Ureter (tissue), 1 donor: Measurements from ENCODE around the gene DIAPH1. TPM values are rescaled to one million over a fixed set of nuclear protein-coding genes. Genes with fewer than 3 reads are reported as not detected.

Experiments used
- DNase-seq: peaks from one replicate; pipeline ENCODE4 v3.0.0-alpha.2; 2020; ENCODE audit warnings: low spot score
- total RNA-seq: library from RNA; stranded (reverse); gene quantifications from one replicate; pipeline ENCODE4 v1.2.4, GENCODE V29; 2023
- donor health status: DM: yes; HTN: yes; CAD: no.

The DIAPH1 gene
- total RNA-seq, 1 donor from 2014 or later: 86.5 TPM

DNA sequence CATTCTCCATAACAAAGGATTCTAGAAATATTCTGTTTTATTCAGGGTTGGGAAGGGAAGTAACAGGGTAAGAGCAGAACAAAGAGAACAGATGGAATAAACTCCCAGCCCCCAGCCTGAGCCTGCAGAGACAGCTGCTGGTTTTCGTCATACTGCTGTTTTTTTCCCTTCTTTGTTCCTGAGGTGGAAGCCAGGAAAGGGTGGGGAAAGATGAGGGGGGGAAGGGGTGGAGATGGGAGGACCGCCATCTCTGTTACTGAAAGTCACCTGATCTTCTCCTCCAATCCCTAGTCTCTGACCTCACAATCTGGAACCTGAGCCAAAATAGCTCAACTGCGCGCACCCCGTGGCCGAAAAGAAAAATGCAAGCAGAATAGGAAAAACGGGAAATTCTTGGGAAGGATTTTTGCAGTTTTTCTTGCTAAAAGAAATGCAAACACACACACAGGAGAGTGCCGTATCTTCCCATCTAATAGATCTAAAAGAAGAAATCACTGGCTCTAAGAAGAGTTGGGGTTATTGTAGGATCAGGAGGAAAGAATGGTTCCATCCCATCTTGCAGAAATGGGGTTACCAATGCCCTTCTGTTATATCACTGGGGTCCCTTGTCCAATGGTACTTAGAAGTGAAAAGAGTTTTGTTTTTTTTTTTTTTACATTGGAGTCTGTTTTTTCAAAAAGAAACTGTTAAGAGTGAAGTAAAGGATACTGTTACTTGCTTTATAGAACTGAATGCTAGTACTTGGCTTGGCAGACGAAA lies 57.9 kb downstream of the DIAPH1 start:
- DNase-seq: peak; percentile 91

DNA sequence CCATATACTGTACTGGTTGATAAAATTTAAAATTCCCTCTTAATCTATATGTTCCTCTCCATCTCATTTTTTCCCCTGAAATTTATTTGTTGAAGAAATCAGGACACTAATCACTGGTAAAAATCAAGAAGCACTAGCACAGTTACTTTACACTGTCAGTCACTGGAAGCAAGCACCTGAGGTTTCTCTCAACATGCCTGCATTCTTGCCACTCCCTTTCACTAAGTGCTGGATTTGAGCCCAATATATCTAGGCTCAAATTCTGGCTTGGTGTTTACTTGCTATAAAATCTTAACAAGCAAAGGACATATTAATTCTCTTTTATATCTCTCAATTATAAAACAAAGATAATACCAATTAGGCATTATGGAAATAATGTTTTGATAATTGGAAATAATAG lies 58.6 kb downstream of the DIAPH1 start:
- no peak for DNase-seq

DNA sequence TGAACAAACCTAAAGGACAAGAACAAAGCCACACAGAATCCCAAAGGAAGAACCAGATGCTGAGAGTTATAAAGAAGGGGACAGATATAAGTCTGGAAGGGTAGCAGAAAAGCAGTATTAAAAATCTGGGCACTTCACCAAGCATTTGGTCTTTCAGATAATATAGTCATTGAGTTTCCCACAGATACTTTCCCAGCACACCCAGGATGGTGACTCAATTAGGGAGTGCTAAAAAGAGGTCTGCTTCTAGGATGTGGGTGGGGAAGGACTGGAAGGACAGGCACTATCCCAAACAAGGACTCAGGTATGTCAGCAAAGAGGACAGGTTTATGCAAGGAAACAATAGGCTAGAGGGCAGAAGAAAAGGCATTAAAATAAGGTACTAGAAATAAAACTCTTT lies 59.3 kb downstream of the DIAPH1 start:
- no peak for DNase-seq

DNA sequence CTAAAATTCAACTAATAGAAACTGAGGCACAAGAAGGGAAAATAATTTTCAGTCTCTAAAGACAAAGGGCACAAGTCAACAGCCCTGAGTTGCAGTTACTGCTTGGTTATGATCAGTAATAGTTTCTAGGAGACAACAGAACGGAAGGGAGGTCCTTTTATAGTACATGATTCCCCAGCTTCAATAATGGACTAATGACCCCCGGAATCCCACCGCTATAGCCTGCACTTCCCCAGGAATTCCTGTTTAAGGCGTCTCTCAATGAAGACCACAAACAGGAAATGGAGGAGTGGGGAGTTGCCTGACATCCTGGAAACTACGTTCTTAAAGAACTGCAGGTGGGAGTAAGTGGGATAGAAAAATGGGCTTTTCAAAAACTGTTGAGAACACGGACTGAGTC lies 60.6 kb downstream of the DIAPH1 start:
- no peak for DNase-seq

DNA sequence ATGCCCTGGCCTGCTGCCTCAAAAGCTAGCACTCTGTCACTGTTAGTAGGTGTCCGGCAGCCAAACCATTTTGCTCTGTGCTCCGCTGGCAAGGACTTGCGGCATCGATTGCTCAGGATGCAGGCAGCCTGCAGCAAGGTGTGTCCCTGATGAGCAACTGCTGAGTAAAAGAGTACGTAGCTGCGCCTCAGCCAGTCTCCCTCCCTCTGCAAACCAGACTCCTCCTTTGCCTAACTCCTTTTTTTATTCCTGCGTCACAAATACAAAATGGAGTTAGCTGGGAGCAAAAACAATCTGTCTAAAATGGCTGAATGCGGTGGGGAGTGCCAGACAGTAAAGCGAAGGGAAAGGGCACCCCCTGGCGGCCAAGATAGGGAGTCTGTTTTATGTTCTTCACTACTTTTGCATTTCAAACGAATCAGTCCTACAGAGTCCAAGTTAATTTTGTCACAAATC lies 61.1 kb downstream of the DIAPH1 start:
- peak; percentile 87 for DNase-seq

DNA sequence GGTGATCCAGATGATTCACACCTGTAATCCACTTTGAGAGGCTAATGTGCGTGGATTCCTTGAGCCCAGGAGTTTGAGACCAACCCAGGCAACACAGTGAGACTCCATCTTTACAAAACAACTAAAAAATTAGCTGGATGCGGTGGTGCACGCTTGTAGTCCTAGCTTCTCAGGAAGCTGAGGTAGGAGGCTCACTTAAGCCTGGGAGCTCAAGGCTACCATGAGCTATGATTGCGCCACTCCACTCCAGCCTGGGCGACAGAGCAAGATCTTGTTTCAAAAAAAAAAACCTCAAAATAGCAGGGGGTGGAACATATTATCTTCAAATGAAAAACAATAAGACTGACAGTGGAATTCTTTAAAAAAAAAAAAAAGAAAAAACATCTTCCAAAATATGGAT lies 70.9 kb downstream of the DIAPH1 start:
- DNase-seq: no peak

DNA sequence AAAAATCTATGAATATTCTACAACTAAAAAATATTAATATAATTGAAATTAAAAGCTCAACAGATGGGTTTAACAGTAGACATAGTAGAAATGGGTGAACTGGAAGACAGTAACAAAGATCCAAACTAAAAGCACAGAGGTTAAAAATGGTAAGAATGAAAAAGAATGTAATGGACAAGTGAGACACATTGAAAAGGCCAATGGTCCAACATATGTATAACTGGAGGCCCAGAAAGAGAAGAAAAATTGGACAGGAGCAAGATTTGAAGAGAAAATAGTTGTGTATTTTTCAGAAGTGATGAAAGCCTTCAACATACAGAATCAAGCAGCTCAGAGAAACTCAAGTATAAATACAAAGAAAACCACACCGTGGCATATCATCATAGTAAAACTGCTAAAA lies 71.3 kb downstream of the DIAPH1 start:
- DNase-seq: no peak

DNA sequence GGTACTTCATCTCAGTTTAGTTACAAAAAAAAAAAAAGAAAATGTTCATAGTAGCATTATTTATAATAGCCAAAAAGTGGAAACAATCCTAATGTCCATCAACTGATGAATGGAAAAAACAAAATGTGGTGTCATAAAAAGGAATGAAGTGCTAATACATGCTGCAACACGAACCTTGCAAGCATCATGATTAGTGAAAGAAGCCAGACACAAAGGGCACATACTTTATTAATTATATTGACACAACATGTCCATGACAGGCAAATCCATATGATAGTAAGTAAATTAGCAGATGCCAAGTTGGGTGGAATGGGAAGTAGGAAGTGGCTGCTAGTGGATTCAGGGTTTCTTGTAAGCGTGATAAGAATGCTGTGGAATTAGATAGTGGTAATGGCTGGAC lies 75.7 kb downstream of the DIAPH1 start:
- DNase-seq: no peak

DNA sequence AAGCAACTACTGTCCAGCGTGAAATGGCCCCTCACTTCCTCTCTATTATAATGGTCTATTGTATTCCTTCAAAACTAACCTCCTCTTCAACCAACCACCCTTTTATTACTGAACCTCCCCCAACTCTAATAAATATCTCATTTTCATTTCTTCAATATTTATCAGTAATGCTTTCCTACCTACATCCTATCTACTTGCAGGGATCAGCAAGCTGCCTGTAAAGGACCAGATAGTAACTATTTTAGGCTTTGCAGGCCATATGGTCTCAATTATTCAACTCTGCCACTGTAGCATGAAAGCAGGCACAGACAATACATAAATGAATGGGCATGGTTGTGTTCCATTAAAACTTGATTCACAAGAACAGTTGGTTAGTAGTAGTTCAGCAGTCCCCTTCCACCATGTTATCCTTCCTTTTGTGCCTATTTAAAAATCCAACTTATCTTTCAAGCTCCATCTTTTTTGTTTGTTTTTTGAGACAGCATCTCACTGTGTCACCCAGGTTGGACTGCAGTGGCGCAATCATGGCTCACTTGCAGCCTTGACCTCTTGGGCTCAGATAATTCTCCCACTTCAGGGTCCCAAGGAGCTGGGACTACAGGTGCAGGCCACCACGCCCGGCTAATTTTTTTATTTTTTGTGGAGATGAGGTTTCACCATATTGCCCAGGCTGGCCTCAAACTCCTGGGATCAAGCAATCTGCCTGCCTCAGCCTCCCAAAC lies 84.1 kb downstream of the DIAPH1 start:
- no peak for DNase-seq

DNA sequence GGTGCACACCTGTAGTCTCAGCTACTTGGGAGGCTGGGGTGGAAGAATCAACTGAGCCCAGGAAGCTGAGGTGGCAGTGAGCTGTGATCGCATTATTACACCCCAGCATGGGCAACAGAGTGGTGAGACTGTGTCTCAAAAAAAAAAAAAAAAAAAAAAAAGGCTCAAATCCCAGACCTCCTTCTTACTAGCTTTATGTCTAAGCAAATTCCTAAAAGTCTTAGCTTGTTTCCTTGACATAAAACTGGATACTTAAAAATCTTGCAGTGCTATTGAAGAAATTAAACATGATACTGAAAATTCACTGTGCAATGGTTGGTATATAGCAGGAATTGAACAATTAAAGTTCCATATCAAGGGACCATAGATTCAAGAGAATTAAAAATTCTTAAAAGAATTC lies 84.9 kb downstream of the DIAPH1 start:
- no peak for DNase-seq

DNA sequence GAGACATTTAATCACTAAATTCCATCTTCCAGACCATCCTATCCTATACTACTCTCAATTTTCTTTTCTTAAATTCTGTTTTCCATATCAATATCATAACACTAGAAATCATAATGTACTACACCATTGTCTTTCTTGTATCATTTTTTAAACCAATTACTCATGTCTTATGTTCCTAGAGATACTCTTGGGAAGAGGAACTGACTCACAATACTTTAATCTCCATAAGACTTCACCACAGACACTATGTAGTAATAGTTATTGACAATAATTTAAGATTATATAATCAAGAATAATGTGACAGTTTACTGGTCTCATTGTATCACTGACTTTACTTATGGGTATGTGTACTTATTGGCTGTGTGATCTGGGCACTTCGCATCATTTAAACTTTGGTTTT lies 86.1 kb downstream of the DIAPH1 start:
- DNase-seq: no peak

DNA sequence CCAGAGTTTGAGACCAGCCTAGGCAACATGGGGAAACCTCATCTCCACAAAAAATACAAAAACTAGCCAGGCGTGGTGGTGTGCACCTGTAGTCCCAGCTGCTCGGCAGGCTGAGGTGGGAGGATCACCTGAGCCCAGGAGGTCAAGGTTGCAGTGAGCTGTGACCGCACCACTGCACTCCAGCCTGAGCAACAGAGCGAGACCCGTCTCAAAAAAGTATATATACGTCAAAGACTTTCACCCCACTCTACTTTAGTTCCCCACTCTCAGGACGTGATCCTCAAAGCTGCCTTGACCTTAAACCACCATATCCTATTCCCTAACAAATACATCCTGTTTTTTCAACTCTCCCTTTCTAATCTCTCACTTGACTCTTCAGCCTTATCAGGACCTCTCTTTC lies 88.9 kb downstream of the DIAPH1 start:
- DNase-seq: no peak

DNA sequence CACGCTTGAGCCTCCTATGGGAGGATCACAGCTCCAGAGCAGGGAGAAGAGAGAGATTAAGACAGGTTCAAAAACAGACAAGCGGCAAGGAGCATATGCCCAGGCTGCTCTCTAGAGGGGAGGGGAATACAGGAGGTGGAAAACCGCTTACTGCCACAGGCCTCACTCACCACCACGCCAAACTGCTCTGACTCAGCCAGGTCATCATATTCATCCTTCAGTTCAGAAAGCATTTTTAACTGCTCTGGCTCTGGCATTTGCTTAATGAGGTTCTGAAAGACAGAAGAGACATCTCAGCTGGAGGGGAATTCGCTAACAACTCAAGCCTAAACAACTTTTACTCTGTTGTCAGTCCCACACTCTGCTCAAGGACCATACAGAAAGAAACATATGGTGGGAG lies 89.8 kb downstream of the DIAPH1 start:
- no peak for DNase-seq

DNA sequence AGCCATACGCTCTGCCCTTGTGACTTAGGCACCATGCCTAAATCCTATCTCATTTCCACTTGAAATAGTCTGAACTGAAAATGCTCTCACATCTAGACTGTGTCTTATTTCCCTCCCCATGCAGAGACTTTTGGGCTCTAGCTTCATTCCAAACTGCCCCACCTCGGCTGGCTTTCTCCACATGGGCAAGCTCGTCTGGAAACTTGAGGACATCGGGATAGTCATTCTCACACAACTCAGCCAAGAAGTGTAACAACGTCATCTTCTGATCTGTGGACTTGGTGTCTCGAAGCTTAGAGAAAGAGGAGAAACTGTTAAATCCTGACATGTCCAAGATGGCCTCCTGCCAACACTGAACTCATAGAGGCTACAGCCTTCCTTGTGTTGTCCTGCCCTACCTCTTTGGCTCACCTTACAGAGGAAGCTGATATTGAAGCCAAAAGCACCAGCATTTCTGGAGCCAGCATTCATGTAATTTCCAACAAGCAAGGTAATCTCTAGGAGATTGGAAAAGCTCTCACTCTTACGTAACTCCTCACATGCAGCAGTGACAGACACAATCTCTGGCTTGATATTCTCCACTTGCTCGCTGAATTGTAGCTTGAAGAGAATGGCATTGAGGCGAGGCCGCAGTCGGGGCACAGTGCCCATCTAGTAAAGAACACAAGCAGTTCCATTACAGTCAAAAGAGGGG lies 90.4 kb downstream of the DIAPH1 start:
- DNase-seq: no peak

DNA sequence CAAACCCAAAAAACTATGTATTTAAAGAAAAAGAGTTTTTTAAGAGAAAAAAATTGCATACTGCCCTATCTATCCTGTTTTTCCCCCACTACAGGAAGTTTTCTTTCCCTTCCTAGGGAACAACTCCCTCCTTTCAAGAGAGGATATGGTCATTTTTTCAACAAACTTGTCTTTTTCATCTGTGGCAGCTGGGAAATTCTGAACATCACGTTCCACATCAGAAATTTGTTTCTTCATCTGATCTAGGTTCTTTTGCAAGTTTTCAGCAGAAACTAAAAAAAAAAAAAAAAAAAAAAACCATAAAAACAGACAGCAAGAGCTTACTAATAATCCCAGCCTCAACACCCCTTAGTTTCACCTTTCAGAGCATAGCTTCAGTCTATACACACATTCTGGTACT lies 91.4 kb downstream of the DIAPH1 start:
- DNase-seq: no peak

DNA sequence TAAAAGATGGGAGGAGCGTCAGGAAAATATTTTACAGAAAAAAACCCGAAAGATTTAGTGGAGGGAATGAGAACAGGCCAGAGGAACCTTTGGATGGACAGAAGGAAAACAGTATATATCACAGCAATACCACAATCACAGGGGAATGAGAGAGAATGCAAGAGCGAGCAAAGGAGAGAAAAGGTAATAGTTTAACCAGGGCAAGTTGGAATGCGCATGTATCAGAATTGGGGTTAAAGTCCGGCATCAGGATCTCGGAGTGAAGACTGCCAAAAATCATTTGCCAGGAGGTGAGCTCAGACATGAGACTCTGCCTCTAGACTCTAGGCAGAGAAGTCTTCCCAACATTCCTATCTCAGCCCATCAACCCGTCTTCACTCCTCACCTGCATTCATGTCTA lies 93.1 kb downstream of the DIAPH1 start:
- no peak for DNase-seq

DNA sequence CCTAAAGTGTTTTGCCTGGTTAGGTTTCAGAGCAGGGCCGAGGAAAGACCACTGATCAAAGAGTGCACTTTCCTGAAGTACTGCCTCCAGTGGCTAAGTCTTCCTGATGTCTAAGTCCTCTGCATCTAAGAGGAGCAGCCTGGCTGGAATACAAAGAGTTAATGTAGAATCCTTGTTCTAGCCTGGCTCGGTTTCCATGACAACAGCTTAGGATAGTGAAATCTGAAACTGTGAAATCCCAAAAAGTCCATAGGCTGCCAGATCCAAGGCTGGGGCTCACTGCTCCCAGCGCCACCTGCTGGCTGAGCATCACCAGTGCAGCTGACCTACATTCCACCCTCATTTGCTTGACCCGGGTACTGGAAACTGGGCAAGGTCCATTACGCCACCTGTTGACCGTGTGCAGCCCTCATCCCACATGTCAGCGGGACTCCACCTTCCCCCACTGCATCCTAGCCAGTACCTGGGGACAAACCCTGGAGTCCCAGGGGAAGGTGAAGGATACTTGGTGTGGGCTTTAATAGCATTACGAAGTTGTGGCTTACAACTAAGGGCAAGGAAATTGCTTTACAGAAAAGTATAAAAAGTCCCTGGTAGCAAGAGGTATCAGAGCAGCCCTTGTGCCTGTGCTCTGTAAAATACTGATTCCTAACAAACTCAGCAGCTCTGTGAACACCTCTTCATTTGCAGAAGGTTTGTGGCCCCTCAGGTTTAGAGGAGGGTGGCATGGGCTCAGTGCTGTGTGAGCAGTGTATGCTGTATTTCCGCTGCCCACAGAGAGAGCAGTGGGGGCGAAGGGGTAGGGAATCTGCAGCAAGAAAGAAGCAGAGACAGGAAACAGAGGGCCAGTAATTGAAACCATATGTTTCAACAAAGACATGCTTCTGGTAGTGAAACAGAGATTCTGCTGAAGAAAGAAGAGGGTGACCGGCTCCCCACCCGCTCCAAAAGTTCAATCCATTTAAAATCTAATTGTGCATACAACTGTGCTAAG lies 93.9 kb downstream of the DIAPH1 start:
- DNase-seq: peak; percentile 89

DNA sequence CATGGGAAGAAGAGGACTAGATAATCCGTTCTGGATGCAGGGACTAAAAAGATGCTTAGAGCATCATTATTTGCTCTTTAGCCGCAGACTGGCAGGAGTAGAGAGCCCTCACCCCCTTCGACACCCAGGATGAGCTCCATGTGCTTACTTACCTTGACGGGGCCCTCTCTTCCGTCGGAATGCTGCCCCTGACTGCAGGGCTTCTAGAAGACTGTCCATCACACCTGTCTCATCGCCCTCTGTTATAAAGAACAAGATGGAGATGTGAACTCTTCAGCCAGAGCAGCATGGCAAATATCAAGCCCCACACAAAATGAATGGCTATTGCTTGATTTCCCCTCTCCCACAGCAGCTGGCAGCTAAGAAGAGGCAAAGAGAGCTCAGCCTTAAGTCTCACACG lies 94.8 kb downstream of the DIAPH1 start:
- DNase-seq: no peak

DNA sequence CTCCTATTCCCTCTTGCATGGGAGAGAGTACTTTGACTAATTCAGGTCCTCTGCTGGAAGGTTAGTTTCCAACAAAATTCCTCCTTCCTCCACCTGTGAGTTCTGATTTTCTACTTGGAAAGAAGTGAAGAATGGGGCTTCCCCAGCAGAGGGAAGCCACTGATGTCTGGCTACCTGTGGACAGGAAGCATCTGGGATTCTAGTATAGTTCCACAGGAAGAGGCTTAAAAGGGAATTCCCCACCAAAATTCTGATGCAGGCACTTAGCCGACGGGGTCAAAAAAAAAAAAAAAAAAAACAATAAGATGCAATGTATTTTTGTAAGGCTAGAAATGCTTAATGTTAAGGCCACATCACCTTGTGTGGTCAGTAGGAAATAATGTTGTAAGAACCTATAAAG lies 96.5 kb downstream of the DIAPH1 start:
- DNase-seq: no peak

DNA sequence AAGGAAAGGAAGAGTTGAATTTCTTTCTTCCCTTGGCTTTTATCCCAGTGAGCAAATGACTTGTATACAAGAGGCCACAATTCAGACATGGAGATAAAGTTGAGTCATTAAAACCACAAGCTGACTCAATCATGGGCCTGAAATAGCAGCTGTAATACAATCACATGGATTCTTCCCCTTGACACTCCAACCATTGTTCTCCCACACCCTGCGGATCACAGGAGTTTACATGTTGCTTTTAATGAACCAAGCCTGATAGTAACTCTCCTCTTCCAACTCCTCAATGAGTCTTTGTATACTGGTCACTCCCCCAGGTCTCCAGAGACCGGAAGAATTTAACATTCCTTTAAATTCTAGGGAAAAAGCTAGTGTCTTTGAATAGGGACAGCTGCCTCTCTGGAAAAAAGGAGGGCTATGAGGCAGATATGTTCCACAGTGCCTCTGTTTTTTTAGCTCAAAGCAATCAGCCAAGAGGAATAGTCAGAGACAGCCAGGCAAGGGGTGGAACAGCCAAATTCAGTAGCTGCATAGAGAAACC lies 97.5 kb downstream of the DIAPH1 start:
- DNase-seq: no peak
